HUDEP-2 (cell line): ENCODE measurements around the gene UCKL1.

Experiments used
- DNase-seq, 76 experiments: peaks; one replicate each; lab custom pipeline; 2025; ENCODE audit not compliant: unreplicated experiment in 76 of 76; lab: John Stamatoyannopoulos, UW

Gene UCKL1

GRCh38 chr20:63894358-63895201, 61.6 kb downstream of the UCKL1 start, which contains the start of gene DNAJC5:
Gene DNAJC5, plus strand, starts transcription at chr20:63895126. Its CDS starts 33,220 bp downstream, at chr20:63928346.
- peak in 73 of 76 experiments; percentile 15 to 95 (median 88) for DNase-seq

DNA sequence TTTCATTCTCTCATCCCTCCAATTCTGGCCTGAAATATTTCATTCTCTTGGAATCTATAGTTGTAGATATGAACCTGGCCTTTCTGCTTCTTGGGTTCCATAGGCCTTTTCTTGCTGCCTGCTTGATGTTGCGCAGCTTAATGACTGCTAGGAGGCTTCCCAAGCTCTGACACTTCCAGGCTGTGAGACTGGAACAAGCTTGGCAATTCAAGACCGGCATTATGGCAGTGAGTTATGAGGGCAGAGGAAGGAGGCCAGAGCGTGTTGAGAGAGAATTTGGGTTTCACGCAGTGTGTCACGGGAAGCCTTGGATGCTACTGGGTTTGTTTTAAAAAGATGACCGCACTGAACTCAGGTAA, 62.2 kb downstream of the UCKL1 start:
- DNase-seq: no peak

DNA sequence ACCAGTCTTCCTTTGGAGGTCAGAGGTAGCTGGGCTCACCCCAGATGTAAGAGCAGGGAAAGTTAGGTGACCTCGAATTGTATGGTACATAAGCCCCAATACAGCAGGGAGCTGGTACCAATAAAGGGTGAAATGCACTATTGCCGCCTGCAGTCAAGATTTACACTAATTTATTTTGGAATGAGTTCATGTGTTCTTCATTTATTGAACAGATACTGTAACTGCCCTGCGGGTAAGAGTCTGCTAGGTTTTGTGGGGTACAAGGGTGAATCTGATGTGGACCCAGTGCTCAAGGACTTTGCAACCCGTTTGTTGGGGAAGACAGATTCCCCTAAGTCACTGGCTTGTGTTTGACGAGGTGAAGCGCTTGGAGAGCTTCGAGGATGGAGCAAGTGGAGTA, 63.8 kb downstream of the UCKL1 start:
- no peak for DNase-seq

DNA sequence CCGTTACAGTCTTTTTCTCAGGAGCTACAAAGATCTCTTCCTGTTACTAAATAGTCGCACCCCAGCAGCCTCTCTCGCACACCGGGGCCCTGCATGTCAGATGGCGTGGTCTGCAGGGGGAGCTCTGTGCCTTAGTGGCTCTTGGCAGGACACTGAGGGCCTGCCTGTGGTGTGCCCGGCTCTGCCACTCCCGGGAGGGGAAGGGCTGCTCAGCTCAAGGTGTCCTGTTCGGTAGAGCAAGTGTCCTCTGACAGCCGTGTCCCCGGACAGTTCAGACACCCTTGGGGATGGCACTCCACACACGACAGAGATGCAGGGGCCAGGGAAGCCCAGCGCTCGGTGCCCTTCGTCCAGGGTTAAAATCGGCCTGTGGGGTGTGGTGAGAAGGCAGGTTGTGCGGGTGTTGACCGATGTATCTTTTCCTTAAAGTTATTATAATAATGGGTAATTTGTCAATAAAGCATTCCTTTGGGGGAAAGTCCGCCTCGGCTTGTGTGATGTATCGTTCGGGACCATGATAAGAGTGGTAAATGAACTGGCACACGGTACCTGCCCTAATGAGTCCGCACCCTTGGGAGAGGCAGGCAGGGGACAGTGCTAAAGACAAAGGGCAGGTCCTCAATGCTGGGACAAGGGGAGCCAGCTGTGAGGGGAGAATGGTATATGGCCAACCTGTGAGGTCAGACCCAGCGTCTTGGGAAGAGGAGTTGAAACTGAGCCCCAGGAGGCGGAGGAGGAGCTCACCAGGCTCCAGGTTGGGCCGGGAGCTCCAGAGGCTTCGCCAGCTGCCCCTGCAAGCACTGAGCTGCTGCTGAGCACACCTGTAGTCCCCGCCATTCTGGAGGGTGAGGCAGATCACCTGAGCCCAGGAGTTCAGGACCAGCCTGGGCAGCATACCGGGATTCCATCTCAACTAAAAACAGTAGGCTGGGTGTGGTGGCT, 64.9 kb downstream of the UCKL1 start:
- peak in 2 of 76 experiments; percentile 7 to 17 for DNase-seq

- no peak for DNase-seq
Measured at GRCh38 chr20:63890616-63891015, 65.6 kb downstream of the UCKL1 start.

GRCh38 chr20:63890201-63890576, 66.0 kb downstream of the UCKL1 start:
- no peak for DNase-seq
